NOMO-1 treated with dmso at 0.1 percent for 144 hours (cell line): Measurements from ENCODE around the gene KCNIP2.
A peak's percentile ranks its signal among the peaks of the same experiment; 100 is the strongest.
"Not testable (repeated sequence)": the region's sequence is repeated elsewhere in the genome, so short reads cannot be mapped to it uniquely, and the experiment has no call there.

ENCODE experiments used
- DNase-seq: peaks from one replicate; lab custom pipeline; 2025; ENCODE audit not compliant: unreplicated experiment; lab: John Stamatoyannopoulos, UW

Gene KCNIP2

DNA sequence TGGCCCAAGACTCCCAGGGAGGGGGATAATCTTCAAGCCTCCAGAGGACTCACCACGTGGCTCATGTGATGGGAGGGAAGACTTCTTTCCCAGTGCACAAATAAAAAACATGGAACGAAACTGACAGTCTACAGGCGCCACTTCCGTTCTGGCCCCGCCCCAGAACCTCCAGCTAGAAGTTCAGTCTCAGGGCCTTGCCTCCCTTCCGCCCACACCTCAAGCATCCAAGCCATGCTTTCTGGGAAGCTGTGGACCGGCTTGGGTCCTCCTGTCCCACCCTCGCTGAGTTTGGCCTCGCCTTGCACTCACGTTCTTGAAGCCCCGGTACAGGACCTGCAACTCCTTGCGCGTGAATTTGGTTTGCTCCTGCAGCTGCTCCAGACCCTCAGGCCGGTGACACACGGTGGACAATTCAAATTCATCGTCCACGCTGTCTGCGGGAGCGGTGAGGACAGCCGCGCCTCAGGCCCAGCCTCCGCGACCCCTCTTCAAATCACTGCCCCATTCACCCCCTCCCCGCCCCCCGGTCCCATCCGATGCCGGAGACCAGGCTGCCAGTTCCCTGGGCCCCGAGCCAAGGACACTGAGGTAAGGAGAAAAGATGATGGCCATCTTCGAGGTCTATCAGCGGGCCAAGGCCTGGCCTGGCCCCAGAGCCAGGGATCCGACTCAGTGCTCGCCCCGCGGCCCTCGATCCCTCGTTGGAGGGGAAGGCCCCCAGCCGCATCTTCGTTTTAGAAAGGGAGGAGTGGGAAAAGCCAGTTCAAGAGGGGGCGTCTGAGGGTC is 14.6 kb downstream of the KCNIP2 start:
- no peak for DNase-seq

DNA sequence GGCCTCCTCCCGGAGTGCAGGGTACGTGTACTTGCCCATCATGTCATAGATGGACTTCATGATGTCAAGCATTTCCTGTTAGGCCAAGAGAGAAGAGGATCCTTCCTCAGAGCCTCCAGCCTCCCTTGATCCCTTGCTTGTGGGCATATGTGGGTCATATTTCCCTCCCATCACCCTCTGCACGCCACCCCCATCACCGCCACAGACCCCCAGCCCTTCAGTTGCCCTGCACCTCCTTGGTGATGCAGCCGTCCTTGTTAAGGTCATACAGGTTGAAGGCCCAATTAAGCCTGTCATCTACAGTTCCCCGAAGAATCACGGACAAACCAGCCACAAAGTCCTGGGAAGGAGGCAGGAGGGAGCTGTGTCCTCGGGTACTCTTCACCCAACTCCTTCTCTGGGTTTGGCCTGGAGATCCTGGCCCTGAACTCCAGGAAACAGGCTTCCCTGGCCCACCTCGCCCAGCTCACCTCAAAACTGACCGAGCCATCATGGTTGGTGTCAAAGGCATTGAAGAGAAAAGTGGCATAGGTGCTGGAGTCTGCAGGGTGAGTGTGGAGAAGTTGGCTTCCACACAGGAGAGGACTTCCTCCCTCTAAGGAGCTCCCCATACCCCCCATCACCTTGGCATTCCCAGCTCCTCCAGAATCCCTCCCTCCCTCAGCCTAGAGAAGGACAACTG is 15.5 kb downstream of the KCNIP2 start:
- DNase-seq = no peak

DNA sequence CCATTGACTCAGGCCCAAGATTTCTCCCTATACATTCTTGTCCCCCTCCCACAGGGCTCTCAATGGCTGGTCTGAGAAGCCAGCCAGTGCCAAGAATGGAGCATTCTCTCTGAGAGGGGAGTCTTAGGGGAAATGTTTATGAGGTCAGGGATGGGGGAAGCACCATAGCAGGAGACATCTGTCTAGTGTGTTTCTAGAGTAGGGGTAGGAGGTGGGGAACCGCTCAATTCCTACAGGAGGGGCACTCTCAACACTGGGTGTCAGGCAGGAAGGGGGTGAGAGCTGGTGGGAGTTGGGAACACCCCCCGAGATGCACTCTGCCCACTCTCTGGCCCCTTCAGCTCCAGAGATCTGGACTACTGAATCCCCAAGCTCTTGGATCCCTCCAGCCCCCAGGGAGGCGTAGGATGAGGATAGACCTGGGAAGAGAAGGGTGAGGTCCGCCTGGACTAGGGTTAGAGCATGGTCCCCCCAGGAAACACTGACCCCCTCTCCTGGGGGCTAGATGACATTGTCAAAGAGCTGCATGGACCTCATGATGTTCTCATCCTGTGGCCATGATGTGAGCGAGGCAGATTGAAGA is 16.7 kb downstream of the KCNIP2 start:
- DNase-seq = no peak

DNA sequence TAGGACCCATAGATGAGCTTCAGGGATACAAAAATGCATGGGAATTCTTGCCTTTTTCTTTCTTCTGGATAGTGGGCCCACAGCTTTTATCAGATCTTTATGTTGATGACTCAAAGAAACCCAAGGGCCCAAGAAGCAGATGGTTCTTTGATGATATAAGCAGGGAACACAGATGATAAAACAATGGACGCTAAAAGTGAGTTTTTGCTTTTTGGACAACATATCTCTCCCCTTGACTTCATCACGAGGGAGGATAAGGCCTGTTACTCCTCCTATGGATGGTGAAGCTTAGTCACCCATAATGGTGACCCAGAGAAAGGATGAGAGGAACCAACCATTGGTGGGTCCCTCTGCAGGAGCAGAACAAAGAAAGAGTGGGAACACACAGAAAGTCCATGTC is 18.9 kb downstream of the KCNIP2 start:
- no peak for DNase-seq

DNA sequence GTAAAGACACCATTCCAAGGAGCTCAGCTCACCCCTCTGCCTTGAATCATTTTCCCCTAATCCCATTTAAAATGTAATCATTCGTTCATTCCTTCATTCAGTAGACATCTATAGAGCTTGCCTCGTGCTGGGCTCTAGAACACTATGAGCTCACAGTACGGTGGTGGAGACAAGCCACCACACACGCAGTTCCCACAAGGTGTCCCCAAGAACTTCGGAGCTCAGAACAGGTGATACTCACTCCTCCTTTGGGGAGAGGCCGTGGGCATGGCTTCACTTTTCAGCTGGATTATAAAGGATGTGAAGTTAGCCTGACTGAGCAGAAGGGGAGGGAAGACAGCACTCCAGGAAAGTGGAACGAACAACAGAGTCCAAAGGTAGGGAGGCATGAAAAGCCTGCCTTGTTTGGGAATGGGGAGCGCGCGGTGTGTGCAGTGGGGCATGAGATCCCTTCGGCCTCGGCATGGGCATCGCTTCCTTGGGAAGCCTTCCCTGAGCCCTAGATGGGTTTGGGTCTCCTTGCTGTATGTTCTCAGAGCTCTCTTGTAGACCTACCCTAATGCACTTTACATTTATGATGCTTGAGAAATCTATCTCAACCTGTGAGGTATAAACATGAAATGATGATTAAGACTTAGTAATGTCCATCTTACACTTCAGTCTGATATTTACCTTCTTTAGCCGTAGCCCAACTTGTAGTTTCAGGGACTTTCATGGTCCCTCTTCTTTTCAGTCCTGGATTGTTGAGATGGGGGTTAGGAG is 24.5 kb downstream of the KCNIP2 start:
- DNase-seq = no peak

DNA sequence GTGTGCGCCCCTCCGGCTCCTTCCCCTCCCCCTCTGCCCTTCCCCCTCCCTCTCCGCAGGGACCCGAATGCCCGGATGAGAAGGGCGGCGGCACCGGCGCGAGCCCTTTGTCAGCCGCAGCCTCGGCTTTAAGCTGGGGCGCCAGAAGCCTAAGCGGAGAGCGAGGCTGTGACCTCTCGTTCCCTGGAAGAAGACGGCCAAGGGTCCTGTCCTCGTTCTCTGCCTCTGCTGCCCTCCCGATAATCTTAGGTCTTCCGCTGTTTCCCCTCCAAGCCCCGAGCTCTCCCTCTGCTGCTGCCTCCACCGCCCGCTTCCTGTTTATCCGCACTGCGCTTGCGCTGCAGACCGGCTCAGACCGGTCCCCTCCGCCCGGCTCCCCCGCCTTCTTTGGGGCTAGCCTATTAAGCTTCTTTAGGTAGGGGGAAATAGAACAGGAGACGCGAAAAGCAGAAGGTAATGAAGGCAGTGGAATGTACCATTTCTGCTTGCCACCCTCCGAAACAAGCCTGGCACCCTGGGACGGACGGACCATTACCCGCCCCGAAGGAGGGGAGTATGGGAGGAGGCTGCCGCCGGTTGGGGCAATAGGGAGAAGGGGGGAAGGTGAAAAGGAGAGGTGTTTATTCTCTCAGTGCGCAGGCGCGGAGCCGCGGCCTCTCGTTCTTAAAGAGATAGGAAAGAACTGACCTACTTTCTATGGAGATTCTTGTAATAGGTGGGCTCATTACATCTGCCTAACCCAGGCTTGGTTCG is 25.3 kb downstream of the KCNIP2 start, which contains the start of gene OGA:
TSS of gene OGA (minus strand) at position 326 of the 753 bp plus-strand sequence. CDS start 422 bp downstream, outside the sequence.
- peak; percentile 99 for DNase-seq

DNA sequence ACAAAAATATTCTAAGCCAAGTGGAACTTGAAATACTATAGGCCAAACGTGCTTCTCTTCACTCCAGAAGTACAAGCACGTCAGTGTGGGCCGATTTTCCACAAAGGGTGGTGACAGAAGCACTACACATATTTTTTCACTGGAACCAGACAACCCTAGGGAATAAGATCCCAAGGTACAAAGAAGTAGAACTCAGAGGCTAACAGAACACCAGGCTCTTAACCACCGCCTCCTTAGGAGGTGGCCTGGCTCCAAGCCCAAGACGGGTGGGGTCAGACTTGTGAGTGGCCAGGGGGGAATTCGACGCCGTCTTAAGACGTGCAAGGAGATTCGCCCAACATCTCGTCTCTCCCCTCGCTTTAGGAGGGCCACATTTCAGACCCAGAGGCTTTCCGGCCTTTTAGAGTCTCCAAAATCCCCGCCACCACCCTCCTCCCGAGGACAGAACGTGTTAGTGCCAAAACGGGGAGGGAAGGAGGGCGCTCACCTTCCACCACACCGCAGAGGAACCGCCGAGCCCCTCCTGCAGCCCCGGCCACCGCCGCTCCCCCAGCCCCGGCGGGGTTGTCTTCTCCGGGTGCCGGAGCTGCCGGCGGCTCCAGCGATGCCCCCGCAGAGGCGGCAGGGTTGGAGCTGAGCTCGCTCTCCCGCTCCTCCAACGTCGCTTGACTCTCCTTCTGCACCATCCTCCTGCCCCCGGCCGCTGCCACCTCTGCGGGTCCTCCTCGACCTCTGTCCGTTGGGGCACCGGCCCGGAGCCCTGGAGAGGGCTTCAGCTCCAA is 26.1 kb downstream of the KCNIP2 start:
- DNase-seq = peak; percentile 59

DNA sequence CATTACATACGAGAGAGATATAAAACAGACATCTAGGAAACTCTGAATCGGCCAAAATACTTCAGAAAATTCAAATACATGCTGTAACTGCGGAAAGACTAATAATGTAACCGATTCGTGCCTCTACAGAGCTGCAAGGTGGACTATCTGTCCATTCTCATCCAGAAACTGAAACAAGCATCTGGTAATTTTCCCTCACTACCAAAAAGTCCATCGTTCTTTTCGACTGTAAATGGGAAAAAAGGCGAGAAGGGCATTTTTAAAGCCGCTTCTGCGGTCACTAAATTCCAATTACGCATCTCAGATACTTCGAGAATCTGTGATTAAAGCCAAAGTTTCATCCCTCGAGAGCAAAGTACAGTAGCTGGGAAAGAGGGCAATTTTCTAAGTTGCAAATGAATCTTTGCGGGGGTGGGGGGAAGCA is 26.7 kb downstream of the KCNIP2 start:
- no peak for DNase-seq

DNA sequence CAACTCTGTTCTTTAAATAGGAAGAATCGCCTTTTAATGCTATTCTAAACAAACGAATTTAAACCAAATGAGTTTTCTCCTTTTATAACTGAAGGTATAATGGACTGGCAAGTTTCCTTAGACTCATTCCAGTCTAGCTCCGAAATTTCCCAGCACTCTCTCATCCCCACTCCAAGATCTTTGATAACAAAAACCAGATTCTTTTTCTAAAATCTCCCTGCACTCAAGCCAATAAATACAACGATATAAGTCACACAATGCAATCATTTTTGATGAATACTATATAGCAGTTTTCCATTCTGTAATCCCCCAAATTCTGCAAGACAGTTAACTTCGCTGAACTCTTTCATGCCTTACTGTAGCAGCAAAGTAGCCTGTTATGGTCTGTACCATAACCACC is 27.2 kb downstream of the KCNIP2 start:
- DNase-seq = no peak

DNA sequence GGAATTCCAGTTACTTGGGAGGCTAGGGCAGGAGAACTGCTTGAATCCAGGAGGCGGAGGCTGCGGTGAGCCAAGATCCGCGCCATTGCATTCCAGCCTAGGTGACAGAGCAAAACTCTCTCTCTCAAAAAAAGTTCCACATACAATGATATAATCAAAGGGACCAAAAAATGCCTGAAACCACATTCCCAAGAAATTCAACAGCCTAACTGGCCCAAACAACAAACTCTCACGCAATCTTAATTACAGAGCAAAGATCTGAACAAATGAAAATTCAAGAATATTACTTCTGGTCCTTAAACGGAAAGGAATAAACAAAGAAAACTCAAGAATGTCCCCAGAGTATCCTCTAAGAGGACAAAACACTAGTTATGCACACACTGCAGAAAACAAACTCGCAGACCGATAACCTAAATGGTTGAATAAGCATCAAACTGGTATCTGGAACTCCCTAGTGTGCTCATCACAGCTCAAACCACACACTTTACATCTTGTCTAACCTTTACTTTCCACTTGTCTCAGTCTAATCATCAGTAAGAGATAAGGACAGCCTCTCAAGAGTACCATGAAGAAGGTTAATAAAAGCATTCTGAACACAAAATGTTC is 29.0 kb downstream of the KCNIP2 start:
- no peak for DNase-seq

DNA sequence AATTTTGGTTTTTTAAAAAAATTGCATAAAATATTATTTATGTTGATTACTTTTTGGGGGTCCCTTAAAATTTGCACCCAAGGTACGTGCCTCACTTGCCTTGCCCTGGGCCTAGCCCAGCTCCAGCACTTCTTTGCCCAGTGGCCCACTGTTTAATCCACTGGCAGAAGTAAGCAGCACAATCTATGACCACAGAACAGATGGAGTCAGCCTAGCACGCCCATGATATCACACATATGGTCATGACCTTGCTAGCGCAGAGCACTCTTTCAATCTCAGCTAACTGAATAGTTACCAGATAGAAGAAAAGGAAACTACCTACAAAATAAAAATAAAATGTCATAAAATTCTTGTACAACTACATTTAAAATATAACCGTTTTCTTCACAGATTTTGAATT is 31.0 kb downstream of the KCNIP2 start:
- no peak for DNase-seq

DNA sequence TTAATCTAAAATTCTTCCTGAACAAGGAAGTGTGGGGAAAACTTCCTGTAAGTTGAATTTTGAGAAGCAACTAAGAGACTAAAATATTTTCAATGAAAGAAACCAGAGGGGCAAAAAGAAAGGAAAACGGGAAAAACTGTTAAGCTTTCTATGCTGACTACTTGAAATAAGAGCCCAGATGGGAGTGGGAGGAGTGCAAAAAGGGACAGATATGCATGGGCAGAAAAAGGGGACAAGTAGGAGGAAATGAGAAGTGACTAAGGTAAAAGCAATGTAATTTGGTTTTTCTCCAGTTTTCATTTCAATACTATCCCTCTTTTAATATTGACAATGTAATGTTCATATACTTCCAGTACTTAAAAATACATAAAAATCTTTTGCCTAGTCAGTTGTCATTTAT is 36.4 kb downstream of the KCNIP2 start:
- DNase-seq = no peak

DNA sequence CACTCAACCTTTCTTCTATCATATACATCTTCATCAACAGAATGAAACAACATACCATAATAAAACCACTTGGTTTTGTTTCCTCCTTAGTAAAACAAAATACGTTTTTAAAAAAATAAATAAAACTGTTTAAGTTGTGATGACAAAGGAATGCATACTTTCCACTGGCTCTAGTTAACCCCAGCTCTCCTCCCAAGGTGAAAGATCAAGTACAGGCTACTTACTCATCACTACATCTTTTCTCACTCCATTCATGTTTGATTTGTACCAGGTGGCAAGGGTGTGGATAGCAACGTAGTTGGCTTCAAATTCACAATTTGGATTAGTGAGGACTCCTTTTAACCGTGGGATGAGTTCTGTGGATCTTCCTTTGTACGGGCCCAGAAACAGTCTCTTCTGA is 40.1 kb downstream of the KCNIP2 start:
- DNase-seq = no peak

DNA sequence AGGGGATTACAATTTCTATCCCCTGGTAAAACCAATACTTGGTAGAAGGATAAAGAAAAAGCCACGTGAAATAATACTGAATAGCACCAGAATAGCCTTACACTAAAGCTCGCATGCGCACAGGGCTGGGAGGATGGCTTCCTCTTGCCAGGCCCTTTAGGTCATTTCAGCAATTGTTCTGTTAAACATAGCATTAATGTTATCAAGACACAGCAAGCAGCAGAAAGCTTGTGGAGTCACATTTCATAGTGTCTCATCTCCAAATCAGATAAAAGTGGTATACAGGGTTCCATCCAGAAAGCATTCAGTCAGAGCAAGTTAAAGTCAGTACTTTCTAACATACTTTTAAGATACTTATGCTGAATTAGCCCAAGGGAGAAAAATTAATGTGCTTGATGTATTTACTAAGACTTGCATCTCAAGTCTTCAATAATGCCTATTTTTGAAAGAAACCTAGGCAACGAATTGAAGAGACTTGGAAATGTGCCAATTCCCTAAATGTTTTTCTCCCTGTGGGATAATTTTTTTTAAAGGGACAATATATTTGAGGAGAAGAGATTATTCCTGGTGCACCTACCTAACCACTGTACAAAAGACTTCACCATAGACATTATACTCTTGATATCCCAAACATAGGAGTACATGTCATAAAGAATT is 46.1 kb downstream of the KCNIP2 start:
- DNase-seq = no peak

DNA sequence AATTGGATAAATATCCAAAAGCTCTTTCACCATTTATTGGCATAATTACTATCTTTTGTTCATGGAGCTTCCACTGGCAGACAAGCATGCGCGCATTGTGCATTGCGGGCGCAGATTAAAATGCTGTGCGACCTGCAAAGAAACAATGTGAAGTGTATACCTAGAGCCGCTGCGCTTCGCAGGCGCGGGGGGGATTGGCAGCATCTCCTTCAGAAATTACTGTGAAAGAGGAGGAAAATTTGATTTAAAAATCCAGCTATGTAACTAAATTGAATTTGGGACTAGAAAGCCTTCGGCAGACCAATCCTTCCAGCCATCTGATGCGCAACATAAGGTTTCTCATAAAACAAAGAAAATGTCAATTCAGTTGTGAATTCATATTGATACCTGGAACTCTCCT is 50.1 kb downstream of the KCNIP2 start:
- no peak for DNase-seq

DNA sequence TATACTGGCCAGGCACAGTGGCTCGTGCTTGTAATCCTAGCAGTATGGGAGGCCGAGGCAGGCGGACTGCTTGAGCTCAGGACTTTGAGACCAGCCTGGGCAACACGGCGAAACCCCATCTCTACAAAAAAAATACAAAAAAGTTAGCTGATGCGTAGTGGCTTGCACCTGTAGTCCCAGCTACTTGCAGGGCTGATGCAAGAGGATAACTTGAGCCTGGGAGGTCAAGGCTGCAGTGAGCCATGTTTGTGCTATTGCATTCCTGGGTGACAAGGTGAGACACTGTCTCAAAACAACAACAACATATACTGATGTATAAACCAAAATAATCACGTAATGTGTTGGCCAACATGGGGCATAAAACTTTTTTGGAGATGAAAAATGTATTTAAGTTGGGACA is 53.9 kb downstream of the KCNIP2 start:
- DNase-seq = no peak

DNA sequence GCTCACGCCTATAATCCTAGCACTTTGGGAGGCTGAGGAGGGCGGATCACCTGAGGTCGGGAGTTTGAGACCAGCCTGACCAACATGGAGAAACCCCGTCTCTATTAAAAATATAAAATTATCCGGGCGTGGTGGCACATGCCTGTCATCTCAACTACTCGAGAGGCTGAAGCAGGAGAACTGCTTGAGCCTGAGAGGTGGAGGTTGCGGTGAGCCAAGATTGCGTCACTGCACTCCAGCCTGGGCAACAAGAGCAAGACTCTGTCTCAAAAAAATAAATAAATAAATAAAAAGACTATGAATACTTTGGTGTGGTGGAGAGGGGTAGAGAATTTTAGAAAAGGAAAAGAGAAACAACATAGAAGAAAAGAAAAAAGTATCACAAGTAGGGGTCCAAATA is 54.4 kb downstream of the KCNIP2 start:
- not testable (repeated sequence) for DNase-seq

DNA sequence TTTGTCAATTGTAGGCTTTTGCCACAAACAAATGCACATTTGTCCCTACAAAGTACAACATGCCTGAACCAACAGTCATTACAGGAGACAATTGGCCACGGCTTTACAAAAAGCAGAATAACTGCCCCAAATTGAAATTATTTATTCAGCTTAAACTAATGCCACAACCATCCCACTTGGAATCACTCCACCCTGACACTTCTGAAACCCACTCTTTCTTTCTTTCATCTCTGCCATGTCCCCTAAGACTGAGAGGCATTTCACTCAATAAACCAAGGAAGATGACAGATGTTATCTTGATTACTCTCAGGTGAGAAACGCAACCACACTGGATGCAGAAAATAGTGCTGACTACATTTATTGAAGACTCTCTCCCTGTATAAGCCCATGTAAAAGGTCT is 57.8 kb downstream of the KCNIP2 start:
- DNase-seq = no peak

DNA sequence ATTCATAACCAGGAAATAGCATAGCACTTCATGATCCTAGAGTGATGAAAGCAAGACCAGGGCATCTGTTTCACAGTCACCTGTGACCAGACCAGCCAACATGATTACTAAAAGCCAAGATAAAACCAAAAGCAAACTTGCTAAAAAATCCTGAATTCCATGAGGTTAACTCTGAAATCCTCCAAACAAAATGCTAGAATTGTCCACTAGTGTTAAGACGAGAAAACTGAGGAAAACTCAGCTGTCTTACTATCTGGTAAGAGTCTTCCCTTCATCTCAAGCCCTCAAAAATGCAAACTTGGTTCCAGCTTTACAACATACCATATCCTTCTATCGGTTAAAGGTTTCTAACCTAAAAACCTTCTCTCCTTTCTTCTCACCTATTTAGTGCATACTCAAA is 59.0 kb downstream of the KCNIP2 start:
- DNase-seq = no peak
